NCI-H1436 treated with DMSO at 0.1 percent for 48 hours (cell line): Measurements from ENCODE around the gene SYNDIG1.

ENCODE experiments used
- DNase-seq: peaks from one replicate; lab custom pipeline; 2025; lab: John Stamatoyannopoulos, UW

The SYNDIG1 gene

DNA sequence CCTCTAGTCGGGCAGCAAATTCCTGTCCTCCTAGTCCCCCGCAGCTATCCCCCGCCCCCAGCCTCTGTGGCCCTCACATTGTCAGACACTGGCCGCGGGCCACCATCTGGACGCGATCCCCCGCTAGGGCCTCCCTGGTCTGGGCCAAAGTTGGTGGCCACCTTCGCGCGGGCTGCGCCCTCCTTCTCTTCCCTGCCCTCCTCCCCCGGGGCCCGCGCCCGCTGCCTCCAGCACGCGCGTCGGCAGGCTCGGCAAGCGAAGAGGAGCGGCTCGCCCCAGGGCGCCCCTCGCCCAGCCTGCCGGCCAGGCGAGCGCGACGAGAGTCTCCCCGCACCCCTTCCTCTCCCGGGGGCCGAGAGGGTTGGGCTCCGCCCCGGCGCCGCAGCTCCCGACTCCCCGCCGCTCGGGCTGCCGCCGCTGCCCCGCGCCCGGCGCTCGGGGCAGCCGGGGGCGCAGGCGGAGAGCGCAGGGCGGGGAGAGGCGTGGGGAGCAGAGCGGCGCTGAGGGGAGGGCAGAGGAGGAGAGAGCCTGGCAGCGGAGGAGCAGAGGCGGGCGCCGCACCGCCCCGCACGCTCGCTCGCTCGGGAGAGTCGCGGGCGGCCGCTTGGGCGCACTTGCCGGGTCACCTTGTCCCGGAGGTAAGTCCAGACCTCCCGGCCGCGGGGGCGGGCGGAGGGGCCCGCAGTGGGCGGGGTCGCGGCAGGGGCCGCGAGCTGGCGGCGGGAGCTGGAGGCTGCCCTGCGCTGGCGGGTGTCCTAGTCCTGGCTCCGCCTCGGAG lies at the start of gene SYNDIG1:
Gene SYNDIG1 (plus strand): TSS at position 514 of the 778 bp plus-strand sequence. CDS start 73,469 bp downstream, outside the sequence.
- no peak for DNase-seq

GRCh38 chr20:24419786-24420185 lies 49.6 kb upstream of the SYNDIG1 start:
- DNase-seq = no peak

GRCh38 chr20:24420567-24420966 lies 48.9 kb upstream of the SYNDIG1 start:
- DNase-seq = no peak

GRCh38 chr20:24421071-24421470 lies 48.4 kb upstream of the SYNDIG1 start:
- DNase-seq = no peak

GRCh38 chr20:24422091-24422760 lies 47.2 kb upstream of the SYNDIG1 start:
- DNase-seq = no peak

DNA sequence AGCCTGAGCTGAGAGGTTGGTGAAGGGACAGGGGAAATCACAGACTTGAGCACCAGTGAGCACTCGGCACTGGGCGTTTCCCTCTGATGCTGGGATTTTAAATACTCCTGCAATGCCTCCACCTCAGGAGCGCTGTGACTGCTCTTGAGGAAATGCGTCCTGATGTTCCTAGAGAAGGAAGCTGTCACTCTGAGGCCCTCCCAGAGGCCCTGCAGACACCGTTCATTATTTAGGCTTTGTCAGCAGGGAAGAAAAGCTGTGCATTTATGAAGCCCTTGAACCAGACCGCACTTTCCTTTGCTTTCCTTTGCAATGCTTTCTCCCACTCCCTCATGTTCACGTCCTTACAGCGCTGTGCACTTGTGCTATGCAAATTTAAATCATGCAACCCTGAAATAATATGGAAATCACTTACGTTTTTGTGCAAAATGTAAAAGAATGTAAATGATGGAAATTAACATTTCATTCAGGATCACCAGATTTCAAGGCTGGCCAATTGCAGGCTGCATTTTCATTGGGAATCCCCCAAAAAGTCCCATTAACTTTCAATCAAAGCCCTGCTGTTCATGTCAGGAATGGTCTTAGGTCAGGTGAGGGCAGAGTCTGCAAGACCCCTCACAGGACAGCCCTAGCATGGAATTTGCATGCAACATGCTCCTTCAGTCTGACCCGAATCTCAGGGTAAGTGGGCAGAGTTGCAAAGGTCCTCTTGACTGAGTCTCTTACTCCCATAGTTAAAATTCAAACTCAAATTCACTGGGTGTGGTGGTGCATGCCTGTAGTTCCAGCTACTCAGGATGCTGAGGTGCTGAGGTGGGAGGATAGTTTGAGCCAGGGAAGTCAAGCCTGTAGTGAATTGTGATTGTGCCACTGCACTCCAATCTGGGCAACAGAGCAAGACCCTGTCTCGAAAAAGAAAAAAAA lies 45.8 kb upstream of the SYNDIG1 start:
- DNase-seq = no peak

DNA sequence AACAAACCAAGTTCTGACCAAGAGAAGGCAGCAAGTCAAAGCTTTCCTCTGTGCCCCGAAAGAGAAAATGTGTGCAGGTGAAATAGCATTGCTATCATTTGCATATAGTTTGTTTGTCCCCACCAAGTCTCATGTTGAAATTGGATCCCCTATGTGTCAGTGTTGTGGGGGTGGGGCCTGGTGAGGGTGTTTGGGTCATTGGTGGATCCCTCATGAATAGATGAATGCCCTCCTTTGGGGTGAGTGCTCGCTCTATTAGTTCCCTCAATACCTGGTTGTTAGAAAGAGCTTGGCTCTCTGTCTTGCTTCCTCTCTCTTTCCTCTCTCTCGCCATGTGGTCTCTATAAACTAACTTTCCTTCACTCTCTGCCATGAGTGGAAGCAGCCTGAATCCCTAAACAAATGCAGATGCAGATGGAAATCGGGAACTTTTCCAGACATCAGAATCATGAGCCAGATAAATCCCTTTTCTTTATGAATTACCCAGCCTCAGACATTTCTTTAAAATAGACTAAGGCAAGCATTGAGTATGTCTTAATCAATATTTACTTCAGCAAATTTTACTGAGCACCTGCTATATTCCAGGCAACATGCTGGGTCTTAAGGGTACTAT lies 43.8 kb upstream of the SYNDIG1 start:
- DNase-seq = no peak

- no peak for DNase-seq
These were observed 38.0 kb upstream of the SYNDIG1 start for GRCh38 chr20:24431279-24432045.

DNA sequence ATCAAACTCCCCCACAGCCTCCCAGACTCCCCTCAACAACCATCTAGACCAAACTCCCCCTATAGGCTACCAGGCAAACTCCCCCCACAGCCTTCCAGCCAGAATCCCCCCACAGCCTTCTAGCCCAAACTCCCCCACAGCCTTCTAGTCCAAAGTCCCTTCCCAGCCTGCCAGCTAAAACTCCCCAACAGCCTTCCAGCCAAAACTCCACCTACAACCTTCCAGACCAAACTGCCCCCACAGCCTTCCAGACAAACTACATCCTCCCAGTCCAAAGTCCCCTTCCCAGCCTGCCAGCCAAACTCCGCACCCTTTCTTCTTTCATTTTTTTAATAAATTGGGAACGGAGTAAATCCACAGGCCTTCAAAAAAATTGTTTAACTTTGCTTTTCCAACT lies 37.4 kb upstream of the SYNDIG1 start:
- DNase-seq = no peak

GRCh38 chr20:24436160-24436559 lies 33.3 kb upstream of the SYNDIG1 start:
- no peak for DNase-seq

GRCh38 chr20:24437196-24438082 lies 32.0 kb upstream of the SYNDIG1 start:
- no peak for DNase-seq

DNA sequence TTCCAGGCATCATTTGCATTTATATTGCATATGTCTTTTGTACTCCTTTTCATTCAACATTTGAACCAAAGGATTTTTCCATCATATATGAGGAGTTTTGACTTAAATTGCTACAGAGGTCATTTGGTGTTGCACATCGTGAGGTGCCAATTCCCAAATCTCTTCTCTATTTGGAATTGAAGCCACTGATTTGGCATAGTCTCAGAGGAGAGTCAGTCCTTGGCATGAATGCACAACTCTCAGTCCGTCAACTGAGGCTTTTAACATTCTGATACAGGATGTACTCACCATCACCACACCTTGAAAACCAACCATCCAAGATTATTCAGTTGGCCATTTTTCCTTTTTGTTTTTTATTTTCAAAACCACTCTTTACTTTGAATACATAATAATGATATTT lies 31.1 kb upstream of the SYNDIG1 start:
- DNase-seq = no peak

- no peak for DNase-seq
These were observed 29.6 kb upstream of the SYNDIG1 start for GRCh38 chr20:24439737-24440387.

- DNase-seq = no peak
These were observed 27.8 kb upstream of the SYNDIG1 start for GRCh38 chr20:24441661-24442060.

DNA sequence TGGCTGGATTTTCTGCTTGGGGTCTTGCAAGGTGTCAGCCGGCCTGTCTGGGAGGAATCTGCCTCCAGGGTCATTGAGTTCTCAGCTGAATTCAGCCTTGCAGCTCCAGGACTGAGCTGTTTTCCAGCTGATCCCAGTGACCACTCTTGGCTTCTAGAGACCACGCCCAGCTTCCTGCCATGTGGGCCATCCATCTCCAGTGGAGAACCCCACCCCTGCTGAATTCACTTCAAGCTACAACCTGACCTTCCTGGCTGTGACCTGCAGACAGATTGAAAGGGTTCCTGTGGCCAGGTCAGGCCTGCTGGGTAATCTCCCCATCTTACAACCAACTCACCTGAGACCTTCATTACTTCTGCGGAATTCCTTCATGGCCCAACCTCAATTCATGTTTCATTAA lies 26.5 kb upstream of the SYNDIG1 start:
- DNase-seq = no peak

- no peak for DNase-seq
These were observed 26.0 kb upstream of the SYNDIG1 start for GRCh38 chr20:24443436-24443835.

- DNase-seq = no peak
These were observed 24.8 kb upstream of the SYNDIG1 start for GRCh38 chr20:24444526-24445190.

DNA sequence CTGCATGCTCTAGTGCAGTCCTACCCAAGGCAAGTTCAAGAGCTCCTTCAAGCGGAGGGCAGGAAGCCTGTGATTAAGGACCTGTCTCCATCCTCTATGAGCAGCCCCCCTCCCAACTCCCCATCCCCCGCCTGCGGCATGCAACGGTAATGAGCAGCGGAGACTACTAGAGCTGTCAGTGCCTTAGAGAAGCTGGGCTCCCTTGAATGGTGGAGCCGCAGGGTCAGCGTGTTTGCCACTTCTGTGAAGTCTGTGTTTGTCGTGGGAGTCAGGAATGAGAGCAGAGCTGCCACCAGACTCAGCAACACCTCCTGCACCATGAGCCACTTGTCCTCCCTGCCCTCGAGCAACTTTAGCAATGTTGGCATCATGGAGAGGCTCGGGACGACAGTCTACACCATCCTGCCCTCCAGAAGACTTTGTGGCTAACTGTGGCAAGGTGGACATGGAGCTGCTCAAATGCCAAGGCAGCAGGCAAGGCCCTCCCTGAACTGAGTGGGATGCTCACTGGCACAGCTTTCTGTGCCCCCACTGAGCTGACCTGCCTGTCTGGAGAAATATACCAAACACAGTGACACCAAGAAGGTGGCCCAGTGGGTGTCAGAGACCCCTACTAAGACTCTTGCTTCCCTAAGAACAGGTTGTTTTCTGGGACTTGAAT lies 23.8 kb upstream of the SYNDIG1 start:
- no peak for DNase-seq

- DNase-seq = no peak
These were observed 22.6 kb upstream of the SYNDIG1 start for GRCh38 chr20:24446811-24447210.
